Erythroblast (primary cell): ENCODE measurements around the gene DEXI.

Source experiments
- GATA1 ChIP-seq: IDR thresholded peaks from 2 replicates; pipeline ENCODE4 v1.6.1; 2011; ENCODE audit warnings: low read depth, mild to moderate bottlenecking, control low read depth, low read length, moderate library complexity
- POLR2A ChIP-seq: IDR thresholded peaks from 2 replicates; pipeline ENCODE4 v1.6.1; 2011; ENCODE audit warnings: mild to moderate bottlenecking, low read length

GRCh38 chr16:10883004-10883403 lies 59.3 kb downstream of the DEXI start:
- no peak for TF ChIP-seq POLR2A
- TF ChIP-seq GATA1, result no peak
